Right forelimb (tissue), 1 donor: ENCODE data around the gene B9D2.

Source experiments
- DNase-seq: peaks from one replicate; pipeline ENCODE4 v3.0.0-alpha.2; 2018

B9D2 gene

DNA sequence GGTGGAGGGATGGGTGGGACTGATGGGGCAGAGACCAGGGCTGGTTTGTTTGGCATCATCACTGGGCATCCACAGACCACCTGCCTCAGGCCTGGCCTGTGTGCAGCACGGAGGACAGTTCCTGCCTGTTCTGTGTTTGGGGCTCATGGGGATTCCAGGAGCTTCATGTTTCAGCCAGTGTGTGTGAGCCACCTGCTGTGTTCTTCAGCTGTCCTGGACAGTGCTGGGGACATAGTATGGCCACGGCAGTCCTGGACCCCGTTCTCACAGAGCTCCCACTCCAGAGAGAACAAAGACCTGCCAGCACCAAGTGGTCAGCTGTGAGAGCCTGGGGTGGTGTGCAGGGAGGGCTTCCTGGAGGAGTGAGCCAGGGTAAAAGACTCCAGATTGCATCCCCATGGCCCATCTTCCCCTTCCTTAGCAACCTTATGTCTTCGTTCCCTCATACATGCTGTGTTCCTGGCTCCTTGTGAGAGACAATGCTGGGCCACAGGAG lies 55.9 kb downstream of the B9D2 start:
- no peak for DNase-seq

GRCh38 chr19:41307090-41307875 lies 56.7 kb downstream of the B9D2 start:
- no peak for DNase-seq

DNA sequence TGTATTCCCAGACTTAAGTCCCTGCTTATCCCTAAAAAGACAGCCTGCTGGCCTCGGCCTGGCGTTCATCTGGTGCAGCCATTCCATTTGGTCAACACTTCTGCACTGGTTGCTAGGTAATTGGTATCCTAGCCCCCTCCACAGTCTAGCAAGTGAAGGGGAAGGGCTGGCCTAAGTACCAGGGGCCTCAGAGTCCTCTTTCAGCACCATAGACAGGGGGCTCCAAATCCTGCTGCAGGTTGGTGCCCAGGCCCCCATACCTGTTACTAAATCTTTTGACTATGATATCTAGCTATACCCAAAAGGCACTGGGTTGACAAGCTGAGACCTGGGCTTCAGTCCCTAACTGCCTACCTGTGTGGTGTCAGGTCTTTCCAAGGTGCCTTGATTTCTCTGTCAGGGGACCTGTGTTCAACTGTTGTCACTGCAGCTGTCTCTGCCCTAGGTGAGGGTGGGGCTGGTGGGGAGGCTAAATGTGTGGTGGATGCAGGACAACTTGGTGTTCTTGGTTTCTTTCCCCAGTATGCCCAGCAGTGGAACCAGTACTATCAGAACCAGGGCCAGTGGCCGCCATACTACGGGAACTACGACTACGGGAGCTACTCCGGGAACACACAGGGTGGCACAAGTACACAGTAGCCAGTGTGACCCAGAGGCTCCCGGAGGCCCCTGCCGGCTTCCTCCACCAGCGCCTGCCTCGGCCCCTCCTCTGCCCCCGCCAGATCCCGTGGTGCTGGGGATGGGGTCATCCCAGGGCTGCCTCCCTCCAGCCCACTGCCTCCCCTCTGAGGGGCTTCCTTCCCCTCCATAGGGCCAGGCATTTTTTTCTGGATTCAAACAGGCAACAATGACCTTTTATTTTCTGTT lies 57.8 kb downstream of the B9D2 start:
- DNase-seq, result no peak

DNA sequence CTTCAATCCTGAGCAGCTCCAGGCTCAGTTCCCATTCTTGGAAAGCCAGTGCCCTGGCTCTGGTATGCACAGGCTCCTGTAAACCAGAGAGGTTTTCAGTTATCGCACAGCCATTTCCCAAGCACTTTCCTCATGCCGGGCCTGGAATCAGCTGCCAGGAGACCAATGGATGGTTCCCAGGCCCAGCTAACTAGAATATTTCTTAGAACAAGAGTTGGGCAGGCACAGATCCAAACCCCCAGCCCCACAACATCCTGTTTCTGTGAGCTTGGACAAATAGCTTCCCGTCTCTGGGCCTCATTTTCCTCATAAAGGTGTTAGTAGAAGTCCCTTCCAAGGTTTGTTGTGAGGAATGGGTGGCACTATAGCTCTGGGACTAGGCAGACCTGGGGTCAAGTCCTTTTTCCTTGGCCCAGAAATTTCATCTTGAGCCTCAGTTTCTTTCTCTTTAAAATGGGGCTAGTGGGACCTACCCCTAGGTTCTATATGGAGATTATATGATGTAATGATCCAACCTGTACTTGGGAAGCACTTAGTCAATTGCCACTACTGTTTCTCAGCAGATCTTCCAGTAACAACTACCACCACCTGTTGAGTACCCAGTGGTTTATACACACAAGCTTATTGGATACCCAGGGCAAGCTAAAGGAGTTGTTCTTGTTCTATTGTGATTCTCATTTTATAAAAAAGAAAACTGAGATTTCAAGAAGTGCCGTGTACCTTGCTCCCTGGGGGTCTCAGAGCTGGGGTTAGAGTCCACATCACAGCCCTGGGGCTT lies 59.1 kb downstream of the B9D2 start:
- DNase-seq, result no peak
